BJ (cell line): ENCODE data around the gene DNER. TPM values are rescaled to one million over a fixed set of nuclear protein-coding genes. Genes with fewer than 3 reads are reported as not detected.

Source experiments
- CTCF ChIA-PET: fragments of 350-600 bp; formaldehyde crosslinking; extraction: SDS; loops from one replicate; lab custom pipeline; 2021; ENCODE audit warnings: antibody characterized with exemption, inconsistent platforms; lab: Yijun Ruan, JAX
- POLR2A ChIA-PET: fragments of 300-600 bp; sonication (Branson Sonifier 250); formaldehyde crosslinking; extraction: SDS; loops from one replicate; lab custom pipeline; 2021; ENCODE audit warnings: antibody characterized with exemption; lab: Charles Lee
- DNase-seq: peaks from one replicate; pipeline ENCODE4 v3.0.0-alpha.2; 2011; ENCODE audit warnings: low read depth
- H3K27me3 ChIP-seq: 2 replicates; pipeline ENCODE4 v1.6.0; 2011; ENCODE audit warnings: low read length; ENCODE audit not compliant: control insufficient read depth, insufficient read depth
- H3K36me3 ChIP-seq: 2 replicates; pipeline ENCODE4 v1.5.1; 2011; ENCODE audit warnings: low read length; ENCODE audit not compliant: control insufficient read depth, insufficient read depth
- H3K4me3 ChIP-seq: 2 replicates; pipeline ENCODE4 v1.5.1; 2011; ENCODE audit warnings: low read depth, mild to moderate bottlenecking, control low read depth, low read length
- CTCF ChIP-seq: IDR thresholded peaks from 2 replicates; pipeline ENCODE4 v1.5.1; 2011; ENCODE audit warnings: low read depth, mild to moderate bottlenecking, control low read depth, inconsistent platforms, low read length, moderate library complexity; ENCODE audit not compliant: insufficient read depth
- polyA plus RNA-seq: library from polyadenylated mRNA; depleted of rRNA; stranded (reverse); fragments of >200 nt; gene quantifications from 2 replicates; pipeline ENCODE4 v1.2.3, GENCODE V29; 2011

The DNER gene
- polyA plus RNA-seq, 1 experiment, result 0.02 TPM

- Histone ChIP-seq H3K27me3 (no peaks in the 10 kb centered on the region), H3K4me3 (no peak overlapping the region), H3K36me3 (no peaks in the 10 kb centered on the region)
- CTCF ChIA-PET, result no interaction called here
- no peak for DNase-seq
- POLR2A ChIA-PET, result no interaction called here
- TF ChIP-seq CTCF, result no peak
These were observed 151.8 kb downstream of the DNER start for GRCh38 chr2:229562472-229563127.

GRCh38 chr2:229559986-229560385, 154.4 kb downstream of the DNER start:
- Histone ChIP-seq H3K27me3 (no peaks in the 10 kb centered on the region), H3K36me3 (no peaks in the 10 kb centered on the region), H3K4me3 (no peak overlapping the region)
- ChIA-PET POLR2A (no interaction called here), CTCF (interaction anchor here (1.0 kb wide), 1 partner anchor 65 kb away, joined by 3 read pairs; no protein-coding TSS in a partner anchor)
- DNase-seq, result no peak
- TF ChIP-seq CTCF, result no peak

GRCh38 chr2:229553091-229553490, 161.3 kb downstream of the DNER start:
- TF ChIP-seq CTCF, result no peak
- no peak for DNase-seq
- ChIA-PET CTCF (no interaction called here), POLR2A (no interaction called here)
- Histone ChIP-seq H3K36me3 (no peaks in the 10 kb centered on the region), H3K27me3 (no peaks in the 10 kb centered on the region), H3K4me3 (no peak overlapping the region)

- Histone ChIP-seq H3K36me3 (no peaks in the 10 kb centered on the region), H3K27me3 (no peaks in the 10 kb centered on the region), H3K4me3 (no peak overlapping the region)
- DNase-seq, result no peak
- TF ChIP-seq CTCF, result no peak
- ChIA-PET CTCF (no interaction called here), POLR2A (interaction anchor here (0.6 kb wide), 1 partner anchor 120 kb away, joined by 4 read pairs; no protein-coding TSS in a partner anchor)
These were observed 171.0 kb downstream of the DNER start for GRCh38 chr2:229543176-229543873.

GRCh38 chr2:229539628-229540027, 174.7 kb downstream of the DNER start:
- ChIA-PET POLR2A (no interaction called here), CTCF (no interaction called here)
- TF ChIP-seq CTCF, result no peak
- no peak for DNase-seq
- H3K4me3 ChIP-seq, result no peak overlapping the region
- no peaks in the 10 kb centered on the region for H3K27me3 ChIP-seq
- H3K36me3 ChIP-seq, result no peaks in the 10 kb centered on the region
